Mesenchymal stem cell (in vitro differentiated cells and primary cell): Measurements from ENCODE around the gene SFRP5.
A peak's percentile ranks its signal among the peaks of the same experiment; 100 is the strongest.

ENCODE experiments used
- DNase-seq: peaks from one replicate; pipeline ENCODE4 v3.0.0-alpha.2; 2013
- H2AFZ ChIP-seq: one replicate; pipeline ENCODE4 v1.6.1; 2013; ENCODE audit warnings: low read depth, mild to moderate bottlenecking, control low read depth, inconsistent platforms, low read length, moderate library complexity
- H2AK5ac ChIP-seq: 2 replicates; pipeline ENCODE4 v1.6.1; 2013; ENCODE audit warnings: low read length, moderate library complexity, mild to moderate bottlenecking, inconsistent platforms; ENCODE audit not compliant: severe bottlenecking
- H2BK120ac ChIP-seq: one replicate; pipeline ENCODE4 v1.6.1; 2013; ENCODE audit warnings: low read depth, mild to moderate bottlenecking, inconsistent platforms, low read length, moderate library complexity
- H2BK12ac ChIP-seq, 2 experiments: one replicate each; pipeline ENCODE4 v1.6.1; 2013; ENCODE audit warnings: inconsistent platforms in 2 of 2, low read length in 2 of 2, mild to moderate bottlenecking in 2 of 2, moderate library complexity in 2 of 2, control low read depth in 1 of 2
- H2BK15ac ChIP-seq: one replicate; pipeline ENCODE4 v1.6.1; 2013; ENCODE audit warnings: mild to moderate bottlenecking, low read depth, inconsistent platforms; ENCODE audit not compliant: poor library complexity, severe bottlenecking
- H2BK5ac ChIP-seq: 2 replicates; pipeline ENCODE4 v1.6.1; 2013; ENCODE audit warnings: low read depth, mild to moderate bottlenecking, low read length, control low read depth, inconsistent platforms; ENCODE audit not compliant: poor library complexity, severe bottlenecking
- H3K14ac ChIP-seq, 2 experiments: one replicate each; pipeline ENCODE4 v1.6.1; 2013; ENCODE audit warnings: inconsistent platforms in 2 of 2, low read length in 2 of 2, control low read depth in 1 of 2, mild to moderate bottlenecking in 1 of 2, moderate library complexity in 1 of 2
- H3K18ac ChIP-seq, 2 experiments: one replicate each; pipeline ENCODE4 v1.6.1; 2013; ENCODE audit warnings: inconsistent platforms in 2 of 2, low read length in 2 of 2, control low read depth in 1 of 2, low read depth in 1 of 2, mild to moderate bottlenecking in 1 of 2
- H3K23ac ChIP-seq, 2 experiments: one replicate each; pipeline ENCODE4 v1.6.1; 2013; ENCODE audit warnings: inconsistent platforms in 2 of 2, low read length in 2 of 2, mild to moderate bottlenecking in 2 of 2, moderate library complexity in 2 of 2, control low read depth in 1 of 2
- H3K27ac ChIP-seq: 2 replicates; pipeline ENCODE4 v1.5.1; 2013; ENCODE audit warnings: mild to moderate bottlenecking, moderate library complexity, low read length, control low read depth, inconsistent platforms; ENCODE audit not compliant: poor library complexity, severe bottlenecking
- H3K27me3 ChIP-seq, 2 experiments: 2 replicates each; pipeline versions ENCODE4 v1.6.1 to v1.7.0; 2013; ENCODE audit warnings: low read length in 2 of 2, mild to moderate bottlenecking in 2 of 2, moderate library complexity in 2 of 2, control low read depth in 1 of 2, inconsistent platforms in 1 of 2; ENCODE audit not compliant: control insufficient read depth in 1 of 2, insufficient read depth in 1 of 2
- H3K36me3 ChIP-seq, 2 experiments: 2 replicates each; pipeline versions ENCODE4 v1.6.1 to v1.7.0; 2013; ENCODE audit warnings: low read length in 2 of 2, control low read depth in 1 of 2, inconsistent platforms in 1 of 2, low read depth in 1 of 2, mild to moderate bottlenecking in 1 of 2; ENCODE audit not compliant: insufficient read depth in 2 of 2, control insufficient read depth in 1 of 2
- H3K4ac ChIP-seq, 2 experiments: one replicate each; pipeline ENCODE4 v1.6.1; 2013; ENCODE audit warnings: inconsistent platforms in 2 of 2, low read length in 2 of 2, mild to moderate bottlenecking in 2 of 2, moderate library complexity in 2 of 2, control low read depth in 1 of 2, low read depth in 1 of 2
- H3K4me1 ChIP-seq: 2 replicates; pipeline ENCODE4 v1.6.1; 2013; ENCODE audit warnings: low read depth, low read length, control low read depth; ENCODE audit not compliant: control insufficient read depth, insufficient read depth
- H3K4me2 ChIP-seq: 2 replicates; pipeline ENCODE4 v1.6.1; 2013; ENCODE audit warnings: low read length, mild to moderate bottlenecking, inconsistent platforms; ENCODE audit not compliant: poor library complexity, severe bottlenecking
- H3K4me3 ChIP-seq, 2 experiments: 2 replicates each; pipeline versions ENCODE4 v1.5.1 to v1.7.0; 2013; ENCODE audit warnings: low read length in 2 of 2, mild to moderate bottlenecking in 2 of 2, control low read depth in 1 of 2, low read depth in 1 of 2; ENCODE audit not compliant: insufficient read depth in 1 of 2
- H3K79me1 ChIP-seq: replicated peaks from 2 replicates; pipeline ENCODE4 v1.6.1; 2013; ENCODE audit warnings: mild to moderate bottlenecking, control low read depth, low read length, inconsistent platforms; ENCODE audit not compliant: poor library complexity, severe bottlenecking
- H3K9ac ChIP-seq: 2 replicates; pipeline ENCODE4 v1.7.0; 2013; ENCODE audit warnings: mild to moderate bottlenecking, low read length, moderate library complexity
- H3K9me3 ChIP-seq: 2 replicates; pipeline ENCODE4 v1.7.0; 2013; ENCODE audit warnings: mild to moderate bottlenecking, low read length; ENCODE audit not compliant: control insufficient read depth
- H4K8ac ChIP-seq: one replicate; pipeline ENCODE4 v1.6.1; 2013; ENCODE audit warnings: inconsistent platforms, mild to moderate bottlenecking, low read length, moderate library complexity
- H4K91ac ChIP-seq: one replicate; pipeline ENCODE4 v1.6.1; 2013; ENCODE audit warnings: mild to moderate bottlenecking, low read length, inconsistent platforms
- WGBS: methylation state at CpG from one replicate; pipeline ENCODE4 v1.1.7; 2013; ENCODE audit warnings: mixed read lengths; 5-methylcytosine and 5-hydroxymethylcytosine counted together

SFRP5 gene

GRCh38 chr10:97723001-97723400, 48.8 kb downstream of the SFRP5 start:
- Histone ChIP-seq H2BK5ac (no peak overlapping the region), H3K4me3 (no peak overlapping the region), H2AFZ (no peak overlapping the region), H3K36me3 (peaks cover 18 to 22% of the 10 kb centered on the region in 2 experiments), H2AK5ac (no peak overlapping the region), H3K27me3 (no peaks in the 10 kb centered on the region), H3K27ac (no peak overlapping the region), H3K4ac (no peak overlapping the region), H3K9ac (no peak overlapping the region), H3K23ac (no peak overlapping the region), H2BK120ac (no peak overlapping the region), H3K14ac (no peak overlapping the region), H4K8ac (no peak overlapping the region), H3K18ac (no peak overlapping the region), H2BK15ac (no peak overlapping the region), H4K91ac (no peak overlapping the region), H3K4me2 (no peak overlapping the region), H3K79me1 (peaks cover 13% of the 10 kb centered on the region), H3K4me1 (peaks cover 3% of the 10 kb centered on the region), H3K9me3 (no peaks in the 10 kb centered on the region), H2BK12ac (no peak overlapping the region)
- no peak for DNase-seq
- 79% methylated on average over 3 of the region's 3 CpGs for WGBS

- no peaks in the 10 kb centered on the region for H3K27me3 ChIP-seq
- H3K14ac ChIP-seq, result no peak overlapping the region
- no peak overlapping the region for H3K9ac ChIP-seq
- peaks cover 22% of the 10 kb centered on the region for H3K79me1 ChIP-seq
- H3K36me3 ChIP-seq, result peaks cover 27 to 29% of the 10 kb centered on the region in 2 experiments
- H3K23ac ChIP-seq, result no peak overlapping the region
- H4K91ac ChIP-seq, result no peak overlapping the region
- no peak overlapping the region for H2BK5ac ChIP-seq
- H2BK120ac ChIP-seq, result no peak overlapping the region
- H3K4me3 ChIP-seq, result no peak overlapping the region
- peaks cover 8% of the 10 kb centered on the region for H3K4me1 ChIP-seq
- no peak overlapping the region for H2BK15ac ChIP-seq
- H3K27ac ChIP-seq, result no peak overlapping the region
- no peak for DNase-seq
- H3K4ac ChIP-seq, result no peak overlapping the region
- H2AK5ac ChIP-seq, result no peak overlapping the region
- no peaks in the 10 kb centered on the region for H3K9me3 ChIP-seq
- no peak overlapping the region for H2AFZ ChIP-seq
- H3K18ac ChIP-seq, result no peak overlapping the region
- H3K4me2 ChIP-seq, result no peak overlapping the region
- H2BK12ac ChIP-seq, result no peak overlapping the region
- 95% methylated on average over 9 of the region's 12 CpGs for WGBS
- H4K8ac ChIP-seq, result no peak overlapping the region
These were observed 49.7 kb downstream of the SFRP5 start for GRCh38 chr10:97721871-97722780.

- Histone ChIP-seq H4K8ac (no peak overlapping the region), H2BK15ac (no peak overlapping the region), H3K9ac (no peak overlapping the region), H3K27me3 (no peaks in the 10 kb centered on the region), H2BK12ac (no peak overlapping the region), H4K91ac (no peak overlapping the region), H2BK5ac (no peak overlapping the region), H3K4me3 (no peak overlapping the region), H3K18ac (no peak overlapping the region), H2AFZ (no peak overlapping the region), H3K79me1 (peaks cover 28% of the 10 kb centered on the region), H3K14ac (no peak overlapping the region), H3K23ac (no peak overlapping the region), H3K9me3 (no peaks in the 10 kb centered on the region), H3K4ac (no peak overlapping the region), H3K4me2 (no peak overlapping the region), H3K27ac (no peak overlapping the region), H3K4me1 (peaks cover 22% of the 10 kb centered on the region), H2BK120ac (no peak overlapping the region), H2AK5ac (no peak overlapping the region), H3K36me3 (peaks cover 32 to 40% of the 10 kb centered on the region in 2 experiments)
- DNase-seq, result no peak
- WGBS, result 95% methylated on average over 2 of the region's 2 CpGs
These were observed 52.2 kb downstream of the SFRP5 start for GRCh38 chr10:97719602-97720001.

- H2BK120ac ChIP-seq, result no peak overlapping the region
- H3K14ac ChIP-seq, result no peak overlapping the region
- H4K91ac ChIP-seq, result no peak overlapping the region
- peaks cover 28% of the 10 kb centered on the region for H3K79me1 ChIP-seq
- H3K18ac ChIP-seq, result no peak overlapping the region
- H3K4me2 ChIP-seq, result no peak overlapping the region
- peak overlapping the region; percentile 11 for H3K9ac ChIP-seq
- no peak overlapping the region for H2AK5ac ChIP-seq
- peaks cover 32 to 40% of the 10 kb centered on the region in 2 experiments for H3K36me3 ChIP-seq
- no peak for DNase-seq
- WGBS, result 87% methylated on average over 8 of the region's 8 CpGs
- H2AFZ ChIP-seq, result no peak overlapping the region
- H2BK5ac ChIP-seq, result no peak overlapping the region
- H2BK12ac ChIP-seq, result no peak overlapping the region
- no peaks in the 10 kb centered on the region for H3K9me3 ChIP-seq
- H3K4me1 ChIP-seq, result peaks cover 22% of the 10 kb centered on the region
- no peaks in the 10 kb centered on the region for H3K27me3 ChIP-seq
- H3K4me3 ChIP-seq, result no peak overlapping the region
- H3K4ac ChIP-seq, result no peak overlapping the region
- no peak overlapping the region for H3K23ac ChIP-seq
- no peak overlapping the region for H3K27ac ChIP-seq
- no peak overlapping the region for H2BK15ac ChIP-seq
- no peak overlapping the region for H4K8ac ChIP-seq
These were observed 53.1 kb downstream of the SFRP5 start for GRCh38 chr10:97718659-97719142.
